ENCODE data around the gene MDM2.
"Not testable (repeated sequence)": the region's sequence is repeated elsewhere in the genome, so short reads cannot be mapped to it uniquely, and the experiment has no call there.

The MDM2 gene

DNA sequence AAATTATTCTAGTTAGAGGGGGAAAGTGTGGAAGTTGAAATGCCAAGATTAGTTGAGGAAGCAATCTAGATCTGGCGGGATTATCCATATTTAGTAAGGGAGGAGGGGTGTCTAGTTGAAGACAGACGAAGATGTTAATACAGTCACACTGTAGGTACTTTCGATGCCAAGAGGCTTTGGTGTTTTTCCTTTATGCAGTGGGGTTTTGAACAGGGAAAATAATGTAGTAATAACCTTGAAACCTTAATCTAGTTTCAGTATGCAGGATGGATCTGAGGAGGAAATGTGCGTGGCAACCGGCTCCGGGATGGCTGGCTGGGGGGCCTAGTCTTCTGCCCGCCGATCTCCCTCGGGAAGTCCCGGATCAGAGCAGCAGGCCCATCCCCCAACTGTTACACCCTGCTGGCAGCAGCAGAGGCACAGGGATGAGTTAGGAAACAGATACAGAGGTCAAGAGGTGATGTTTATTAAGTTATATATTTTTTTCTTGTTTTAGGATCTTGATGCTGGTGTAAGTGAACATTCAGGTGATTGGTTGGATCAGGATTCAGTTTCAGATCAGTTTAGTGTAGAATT, 27.4 kb downstream of the MDM2 start:
- no peak for TF ChIP-seq ZFX (IDR thresholded peaks at IDR 0.05)
- TF ChIP-seq, protein P1, sequence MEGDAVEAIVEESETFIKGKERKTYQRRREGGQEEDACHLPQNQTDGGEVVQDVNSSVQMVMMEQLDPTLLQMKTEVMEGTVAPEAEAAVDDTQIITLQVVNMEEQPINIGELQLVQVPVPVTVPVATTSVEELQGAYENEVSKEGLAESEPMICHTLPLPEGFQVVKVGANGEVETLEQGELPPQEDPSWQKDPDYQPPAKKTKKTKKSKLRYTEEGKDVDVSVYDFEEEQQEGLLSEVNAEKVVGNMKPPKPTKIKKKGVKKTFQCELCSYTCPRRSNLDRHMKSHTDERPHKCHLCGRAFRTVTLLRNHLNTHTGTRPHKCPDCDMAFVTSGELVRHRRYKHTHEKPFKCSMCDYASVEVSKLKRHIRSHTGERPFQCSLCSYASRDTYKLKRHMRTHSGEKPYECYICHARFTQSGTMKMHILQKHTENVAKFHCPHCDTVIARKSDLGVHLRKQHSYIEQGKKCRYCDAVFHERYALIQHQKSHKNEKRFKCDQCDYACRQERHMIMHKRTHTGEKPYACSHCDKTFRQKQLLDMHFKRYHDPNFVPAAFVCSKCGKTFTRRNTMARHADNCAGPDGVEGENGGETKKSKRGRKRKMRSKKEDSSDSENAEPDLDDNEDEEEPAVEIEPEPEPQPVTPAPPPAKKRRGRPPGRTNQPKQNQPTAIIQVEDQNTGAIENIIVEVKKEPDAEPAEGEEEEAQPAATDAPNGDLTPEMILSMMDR (conservative IDR thresholded peaks at IDR 0.05), result no peak
- no peak overlapping the region for H3K27ac ChIP-seq

DNA sequence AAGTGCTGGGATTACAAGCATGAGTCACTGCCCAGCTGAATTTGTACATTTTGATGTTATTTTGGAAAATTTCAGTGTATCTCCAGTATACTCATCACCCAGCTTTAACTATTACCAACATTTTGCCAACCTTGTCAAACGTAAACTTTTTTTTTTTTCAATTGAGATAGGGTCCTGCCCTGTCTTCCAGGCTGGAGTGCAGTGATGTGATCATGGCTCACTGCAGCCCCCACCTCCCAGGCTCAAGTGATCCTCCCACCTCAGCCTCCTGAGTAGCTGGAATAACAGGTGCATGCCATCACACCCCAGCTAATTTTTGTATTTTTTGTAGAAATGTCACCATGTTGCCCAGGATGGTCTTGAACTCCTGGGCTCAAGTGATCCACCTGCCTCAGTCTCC, 29.2 kb downstream of the MDM2 start:
- TF ChIP-seq ZFX (IDR thresholded peaks at IDR 0.05), result no peak
- TF ChIP-seq, protein P1 (conservative IDR thresholded peaks at IDR 0.05), result no peak
- no peak overlapping the region for H3K27ac ChIP-seq

DNA sequence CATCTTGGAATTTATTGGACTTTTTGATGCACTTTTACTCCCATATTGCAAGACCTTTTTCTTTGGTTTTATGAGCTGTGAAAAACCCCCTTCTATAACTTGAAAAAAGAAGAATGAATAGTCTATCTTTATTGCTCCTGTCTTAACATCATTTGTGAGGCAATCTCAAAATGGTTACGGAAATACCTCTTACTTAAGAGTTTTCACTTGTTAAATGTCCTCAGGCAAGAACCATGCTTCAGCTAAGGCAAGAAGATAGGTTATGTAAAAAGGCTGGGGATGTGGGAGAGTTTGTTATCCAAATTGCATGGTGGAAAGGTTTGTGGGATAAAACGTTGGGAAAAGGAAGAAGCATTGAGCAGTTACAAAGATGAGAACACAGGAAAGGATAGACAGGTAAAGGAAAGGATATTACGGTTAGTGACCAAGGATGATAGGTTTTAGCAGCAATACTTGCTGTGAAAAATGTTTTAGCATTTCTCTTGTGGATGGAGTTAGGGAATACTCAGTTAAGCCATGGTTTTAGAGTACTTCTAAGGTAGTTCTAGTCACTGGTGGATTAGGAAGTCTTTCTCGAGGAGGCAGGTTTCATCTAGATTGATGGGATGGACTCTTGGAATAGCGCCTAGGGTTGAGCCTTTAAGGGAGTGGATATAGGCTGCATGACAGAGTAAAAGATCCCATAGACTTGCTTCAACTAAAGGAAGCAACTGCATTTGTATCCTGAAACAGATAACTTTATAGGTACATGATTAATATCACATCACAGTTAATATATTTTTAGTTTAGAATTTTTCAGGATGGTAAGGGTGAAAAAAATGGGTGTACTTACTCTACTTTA, 30.3 kb downstream of the MDM2 start:
- no peak for TF ChIP-seq ZFX (IDR thresholded peaks at IDR 0.05)
- no peak overlapping the region for H3K27ac ChIP-seq

DNA sequence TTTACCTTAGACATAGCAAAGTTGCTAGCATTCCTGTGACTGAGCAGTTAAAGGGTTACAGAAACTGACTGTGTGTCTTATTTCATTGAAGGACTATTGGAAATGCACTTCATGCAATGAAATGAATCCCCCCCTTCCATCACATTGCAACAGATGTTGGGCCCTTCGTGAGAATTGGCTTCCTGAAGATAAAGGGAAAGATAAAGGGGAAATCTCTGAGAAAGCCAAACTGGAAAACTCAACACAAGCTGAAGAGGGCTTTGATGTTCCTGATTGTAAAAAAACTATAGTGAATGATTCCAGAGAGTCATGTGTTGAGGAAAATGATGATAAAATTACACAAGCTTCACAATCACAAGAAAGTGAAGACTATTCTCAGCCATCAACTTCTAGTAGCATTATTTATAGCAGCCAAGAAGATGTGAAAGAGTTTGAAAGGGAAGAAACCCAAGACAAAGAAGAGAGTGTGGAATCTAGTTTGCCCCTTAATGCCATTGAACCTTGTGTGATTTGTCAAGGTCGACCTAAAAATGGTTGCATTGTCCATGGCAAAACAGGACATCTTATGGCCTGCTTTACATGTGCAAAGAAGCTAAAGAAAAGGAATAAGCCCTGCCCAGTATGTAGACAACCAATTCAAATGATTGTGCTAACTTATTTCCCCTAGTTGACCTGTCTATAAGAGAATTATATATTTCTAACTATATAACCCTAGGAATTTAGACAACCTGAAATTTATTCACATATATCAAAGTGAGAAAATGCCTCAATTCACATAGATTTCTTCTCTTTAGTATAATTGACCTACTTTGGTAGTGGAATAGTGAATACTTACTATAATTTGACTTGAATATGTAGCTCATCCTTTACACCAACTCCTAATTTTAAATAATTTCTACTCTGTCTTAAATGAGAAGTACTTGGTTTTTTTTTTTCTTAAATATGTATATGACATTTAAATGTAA, 31.5 kb downstream of the MDM2 start:
- TF ChIP-seq ZFX (IDR thresholded peaks at IDR 0.05), result no peak
- TF ChIP-seq, protein P1 (conservative IDR thresholded peaks at IDR 0.05), result no peak
- H3K27ac ChIP-seq, result no peak overlapping the region

DNA sequence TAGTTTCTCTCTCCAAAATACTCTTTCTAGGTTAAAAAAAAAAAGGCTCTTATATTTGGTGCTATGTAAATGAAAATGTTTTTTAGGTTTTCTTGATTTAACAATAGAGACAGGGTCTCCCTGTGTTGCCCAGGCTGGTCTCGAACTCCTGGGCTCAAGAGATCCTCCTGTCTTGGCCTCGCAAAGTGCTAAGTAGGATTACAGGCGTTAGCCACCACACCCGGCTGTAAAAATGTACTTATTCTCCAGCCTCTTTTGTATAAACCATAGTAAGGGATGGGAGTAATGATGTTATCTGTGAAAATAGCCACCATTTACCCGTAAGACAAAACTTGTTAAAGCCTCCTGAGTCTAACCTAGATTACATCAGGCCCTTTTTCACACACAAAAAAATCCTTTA, 33.2 kb downstream of the MDM2 start:
- not testable (repeated sequence) for H3K27ac ChIP-seq

DNA sequence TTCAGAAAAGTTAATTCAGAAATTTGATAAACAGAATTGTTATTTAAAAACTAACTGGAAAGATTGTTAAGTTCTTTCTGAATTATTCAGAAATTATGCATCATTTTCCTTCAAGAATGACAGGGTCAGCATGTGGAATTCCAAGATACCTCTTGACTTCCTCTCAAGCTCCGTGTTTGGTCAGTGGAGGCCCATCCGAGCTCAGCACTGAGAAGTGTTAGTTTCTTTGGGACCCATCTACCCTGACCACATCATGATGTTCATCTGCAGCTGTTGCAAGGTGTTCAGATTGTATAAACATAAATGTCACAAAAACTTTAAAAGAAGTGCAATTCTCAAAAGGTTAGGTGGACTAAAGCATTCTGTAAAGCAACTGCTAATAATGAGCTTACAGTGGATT, 33.7 kb downstream of the MDM2 start:
- H3K27ac ChIP-seq, result no peak overlapping the region
- no peak for TF ChIP-seq ZFX (IDR thresholded peaks at IDR 0.05)
- TF ChIP-seq, protein P1 (conservative IDR thresholded peaks at IDR 0.05), result no peak

DNA sequence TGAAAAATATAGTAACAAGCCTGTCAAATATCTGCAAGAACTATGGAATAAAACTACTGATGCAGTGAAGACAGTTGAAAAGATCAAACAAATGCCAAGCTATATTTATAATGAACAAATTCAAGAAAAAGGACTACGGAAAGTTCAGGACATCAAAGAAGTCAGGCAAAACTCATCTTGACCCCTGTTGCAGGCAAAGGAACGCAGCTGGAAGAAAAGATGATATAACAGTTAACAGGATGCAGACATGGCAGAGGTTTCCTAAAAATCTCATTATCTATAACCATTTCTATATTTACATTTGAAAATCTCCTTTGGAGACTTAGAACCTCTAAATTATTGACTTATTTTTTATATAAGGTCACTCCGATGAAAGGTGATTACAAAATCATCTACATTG, 34.1 kb downstream of the MDM2 start:
- H3K27ac ChIP-seq, result no peak overlapping the region
- TF ChIP-seq, protein P1 (conservative IDR thresholded peaks at IDR 0.05), result no peak
- TF ChIP-seq ZFX (IDR thresholded peaks at IDR 0.05), result no peak

Measured in C4-2B (cell line).